Lower lobe of right lung (tissue), 2 donors: ENCODE data around the gene AMBRA1. TPM values are rescaled to one million over a fixed set of nuclear protein-coding genes. Genes with fewer than 3 reads are reported as not detected.

Experiments used
- ATAC-seq, 2 donors: fragments of 200-7000 bp; cut with Tn5 transposase; one replicate each; pipeline ENCODE4 v1.9.1; 2020 to 2022; ENCODE audit warnings: mild to moderate bottlenecking in 2 of 2, moderate library complexity in 2 of 2
- DNase-seq: peaks from one replicate; pipeline ENCODE4 v3.0.0-alpha.2; 2020
- H3K27ac ChIP-seq: fragments of 200-600 bp; one replicate; pipeline ENCODE4 v1.8.0; 2022
- H3K27me3 ChIP-seq: fragments of 200-600 bp; one replicate; pipeline ENCODE4 v1.8.0; 2022; ENCODE audit warnings: low read depth
- H3K36me3 ChIP-seq: fragments of 200-600 bp; one replicate; pipeline ENCODE4 v1.8.0; 2022; ENCODE audit warnings: mild to moderate bottlenecking
- H3K4me1 ChIP-seq: fragments of 200-600 bp; one replicate; pipeline ENCODE4 v1.8.0; 2022
- H3K4me3 ChIP-seq: fragments of 200-600 bp; one replicate; pipeline ENCODE4 v1.8.0; 2022; ENCODE audit warnings: mild to moderate bottlenecking
- H3K9me3 ChIP-seq: fragments of 200-600 bp; one replicate; pipeline ENCODE4 v1.8.0; 2022
- intact Hi-C: fragments of 100-400 bp; cut with DNase I; formaldehyde crosslinking; loops from one replicate; pipeline ENCODE4 v1.11.0; 2022
- total RNA-seq: library from RNA; stranded (reverse); fragmentation: NEBNext Ultra II Directional; extraction: Animal tissue kit (Norgen Biotek cat#: 25700); gene quantifications from one replicate; pipeline ENCODE4 v1.2.1, GENCODE V29; 2021
- TF ChIP-seq, protein P1 (sequence below): fragments of 200-600 bp; IDR thresholded peaks from one replicate; pipeline ENCODE4 v1.8.0; 2022; ENCODE audit warnings: antibody characterized with exemption, mild to moderate bottlenecking
- donor health status: DM: no; HTN: yes; CAD: no; lungs with severe emphysema.

The AMBRA1 gene
- total RNA-seq, 1 donor from 2014 or later: 39.9 TPM

DNA sequence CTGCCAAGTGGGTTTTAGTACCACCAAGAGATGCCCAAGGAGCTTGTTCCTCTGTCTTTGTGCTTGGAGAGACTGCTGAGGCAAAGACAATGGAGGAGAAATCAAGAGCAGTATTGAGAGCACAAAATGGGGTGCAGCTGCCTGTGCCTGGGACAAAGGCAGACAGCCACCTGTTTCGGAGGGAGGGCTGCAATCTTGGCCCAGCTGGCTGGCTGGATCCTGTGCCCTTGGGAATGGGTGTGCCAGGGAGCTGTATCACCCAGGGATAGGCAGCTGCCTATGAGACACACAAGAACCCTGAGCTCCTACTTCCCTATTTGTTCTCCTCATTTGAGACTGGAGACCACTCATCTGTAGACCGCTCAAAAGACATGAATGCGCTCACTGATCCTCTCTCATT, 178.9 kb downstream of the AMBRA1 start:
- Histone ChIP-seq H3K9me3 (no peaks in the 10 kb centered on the region), H3K27ac (no peak overlapping the region), H3K4me1 (no peaks in the 10 kb centered on the region), H3K27me3 (no peaks in the 10 kb centered on the region), H3K36me3 (peaks cover 81% of the 10 kb centered on the region), H3K4me3 (no peak overlapping the region)
- ATAC-seq (no peak), DNase-seq (no peak)
- intact Hi-C loops: no loop called here
- TF ChIP-seq, protein P1, sequence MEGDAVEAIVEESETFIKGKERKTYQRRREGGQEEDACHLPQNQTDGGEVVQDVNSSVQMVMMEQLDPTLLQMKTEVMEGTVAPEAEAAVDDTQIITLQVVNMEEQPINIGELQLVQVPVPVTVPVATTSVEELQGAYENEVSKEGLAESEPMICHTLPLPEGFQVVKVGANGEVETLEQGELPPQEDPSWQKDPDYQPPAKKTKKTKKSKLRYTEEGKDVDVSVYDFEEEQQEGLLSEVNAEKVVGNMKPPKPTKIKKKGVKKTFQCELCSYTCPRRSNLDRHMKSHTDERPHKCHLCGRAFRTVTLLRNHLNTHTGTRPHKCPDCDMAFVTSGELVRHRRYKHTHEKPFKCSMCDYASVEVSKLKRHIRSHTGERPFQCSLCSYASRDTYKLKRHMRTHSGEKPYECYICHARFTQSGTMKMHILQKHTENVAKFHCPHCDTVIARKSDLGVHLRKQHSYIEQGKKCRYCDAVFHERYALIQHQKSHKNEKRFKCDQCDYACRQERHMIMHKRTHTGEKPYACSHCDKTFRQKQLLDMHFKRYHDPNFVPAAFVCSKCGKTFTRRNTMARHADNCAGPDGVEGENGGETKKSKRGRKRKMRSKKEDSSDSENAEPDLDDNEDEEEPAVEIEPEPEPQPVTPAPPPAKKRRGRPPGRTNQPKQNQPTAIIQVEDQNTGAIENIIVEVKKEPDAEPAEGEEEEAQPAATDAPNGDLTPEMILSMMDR: no peak

DNA sequence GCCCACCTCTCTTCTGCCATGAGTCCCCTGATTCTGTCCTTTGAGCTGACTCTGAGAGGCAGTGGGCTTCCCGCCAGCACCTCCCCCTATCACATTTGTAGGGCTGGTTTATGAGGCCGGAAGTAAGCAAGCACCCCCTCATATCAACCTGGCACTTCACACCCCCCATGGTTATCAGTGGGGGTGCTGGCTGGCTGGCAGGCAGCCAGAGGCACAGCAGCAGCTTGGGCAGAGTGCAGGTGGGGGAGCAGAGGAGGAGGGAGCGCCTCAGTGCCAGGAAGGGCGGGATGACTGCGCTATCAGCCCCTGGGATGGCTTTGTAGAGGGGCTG, 179.4 kb downstream of the AMBRA1 start:
- H3K36me3 ChIP-seq: peaks cover 84% of the 10 kb centered on the region
- no peak for DNase-seq
- no peaks in the 10 kb centered on the region for H3K27me3 ChIP-seq
- intact Hi-C loops: no loop called here
- TF ChIP-seq, protein P1: no peak
- no peak overlapping the region for H3K4me3 ChIP-seq
- no peak for ATAC-seq
- no peaks in the 10 kb centered on the region for H3K4me1 ChIP-seq
- no peaks in the 10 kb centered on the region for H3K9me3 ChIP-seq
- no peak overlapping the region for H3K27ac ChIP-seq

DNA sequence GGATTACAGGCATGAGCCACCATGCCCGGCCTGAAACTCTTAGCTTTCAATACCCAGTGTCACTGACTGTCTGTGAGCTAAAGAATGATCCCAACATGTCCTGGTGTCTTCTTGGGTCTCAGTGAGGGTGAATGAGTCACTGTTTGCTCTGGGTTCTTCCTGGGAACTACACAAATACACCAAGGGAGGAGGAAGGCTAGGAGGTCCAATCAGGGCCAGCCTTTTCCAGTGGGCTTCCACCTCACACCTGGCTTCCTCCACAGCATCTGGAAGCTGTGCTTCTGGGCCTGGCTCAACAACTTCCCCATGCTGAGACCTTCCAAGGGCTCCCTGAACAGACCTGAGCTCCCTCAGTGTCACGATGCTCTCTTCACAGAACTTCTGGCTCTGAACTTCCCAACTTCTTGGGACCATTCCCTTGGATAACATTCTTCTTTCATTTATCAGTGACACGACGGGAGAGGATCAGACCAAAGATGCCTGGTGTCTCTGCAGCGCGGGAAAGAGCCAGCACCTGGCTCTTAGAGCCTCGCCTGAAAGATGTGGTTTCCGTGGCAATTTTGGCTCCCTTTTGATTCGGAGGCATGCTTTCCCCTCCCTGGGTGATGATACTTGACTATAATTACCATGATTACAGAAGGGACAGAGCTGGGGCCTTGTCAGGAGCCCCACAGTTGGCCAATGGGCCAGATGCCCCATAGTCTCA, 179.9 kb downstream of the AMBRA1 start:
- H3K36me3 ChIP-seq: peaks cover 87% of the 10 kb centered on the region
- no peak overlapping the region for H3K4me3 ChIP-seq
- H3K27ac ChIP-seq: no peak overlapping the region
- no peaks in the 10 kb centered on the region for H3K9me3 ChIP-seq
- no peaks in the 10 kb centered on the region for H3K4me1 ChIP-seq
- H3K27me3 ChIP-seq: no peaks in the 10 kb centered on the region
- ATAC-seq: no peak
- intact Hi-C loops: no loop called here
- DNase-seq: no peak
- TF ChIP-seq, protein P1: no peak

DNA sequence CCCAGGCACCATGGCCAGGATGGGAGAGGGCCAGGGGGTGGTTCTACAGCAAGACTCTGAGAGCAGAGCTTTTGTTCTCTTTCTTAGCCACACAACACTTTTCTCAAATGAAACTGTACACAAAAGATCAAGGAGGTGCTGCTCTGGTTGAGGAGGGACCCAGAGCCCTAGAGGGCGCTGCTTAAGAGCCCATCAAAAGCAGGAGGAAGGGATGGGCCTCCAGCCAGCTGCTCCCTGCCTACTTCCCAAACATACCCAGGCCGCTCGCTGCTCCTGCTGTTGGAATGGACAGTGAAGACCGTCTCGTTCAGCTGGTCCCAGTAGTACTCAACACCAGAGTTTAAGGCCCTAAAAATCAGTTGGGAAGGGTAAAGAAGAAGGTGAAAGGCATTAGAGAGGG, 183.8 kb downstream of the AMBRA1 start:
- ATAC-seq (no peak), DNase-seq (no peak)
- Histone ChIP-seq H3K4me1 (no peaks in the 10 kb centered on the region), H3K27ac (no peak overlapping the region), H3K27me3 (no peaks in the 10 kb centered on the region), H3K9me3 (no peaks in the 10 kb centered on the region), H3K4me3 (no peak overlapping the region), H3K36me3 (peaks cover 88% of the 10 kb centered on the region)
- TF ChIP-seq, protein P1: no peak
- intact Hi-C loops: no loop called here

DNA sequence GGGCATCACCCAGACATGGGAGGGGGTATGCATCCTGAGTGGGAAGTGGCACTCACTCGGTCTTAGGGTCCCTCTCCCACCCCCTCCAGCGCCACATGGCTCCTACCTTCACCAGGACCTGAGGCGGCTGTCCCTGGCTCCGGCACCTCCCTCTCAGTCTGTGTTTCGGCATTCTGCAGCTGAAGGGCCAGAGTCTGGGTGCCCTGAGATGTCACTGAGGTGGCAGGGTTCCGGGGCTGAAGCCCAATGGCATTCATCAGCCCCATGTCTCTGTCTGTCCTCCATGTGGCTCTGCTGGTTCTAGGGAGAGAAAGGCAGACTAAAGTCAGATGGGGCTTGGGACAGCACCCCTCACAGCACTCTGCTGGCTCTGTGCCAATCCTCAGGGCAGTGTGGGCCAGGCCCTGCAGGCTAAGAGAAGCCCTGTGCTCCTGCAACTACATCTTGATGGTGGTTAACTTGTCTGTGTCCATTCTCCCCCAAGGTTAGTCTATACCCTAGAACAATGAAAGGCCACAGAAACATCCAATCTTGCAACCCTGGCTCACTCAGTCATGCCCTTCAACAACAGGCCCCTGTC, 185.3 kb downstream of the AMBRA1 start:
- H3K9me3 ChIP-seq: no peaks in the 10 kb centered on the region
- no peak for ATAC-seq
- DNase-seq: no peak
- no peaks in the 10 kb centered on the region for H3K27me3 ChIP-seq
- intact Hi-C loops: no loop called here
- H3K36me3 ChIP-seq: peaks cover 88% of the 10 kb centered on the region
- no peak overlapping the region for H3K27ac ChIP-seq
- TF ChIP-seq, protein P1: no peak
- no peak overlapping the region for H3K4me3 ChIP-seq
- H3K4me1 ChIP-seq: no peaks in the 10 kb centered on the region
